ENCODE data around the gene MGAT3.

The MGAT3 gene

GRCh38 chr22:39529487-39529851 lies 72.7 kb downstream of the MGAT3 start:
- POLR2A ChIA-PET = interaction anchor here (1.0 to 1.9 kb wide), 5 partner anchors 9 to 211 kb away, joined by 3 to 17 read pairs (median 6); partner anchors contain the start of gene ATF4
- CTCF ChIA-PET = interaction anchor here (0.7 to 11.8 kb wide), 16 partner anchors 9 to 511 kb away, joined by 3 to 243 read pairs (median 6); partner anchors contain the start of genes ATF4, MIEF1 and TAB1
- DNase-seq = no peak
- Histone ChIP-seq H3K9me3 (ENCODE audit: control extremely low read depth in 1 of 5, control insufficient read depth in 4 of 5, insufficient read depth in 2 of 5, low read depth in 1 of 5, low read length in 4 of 5) (no peaks in the 10 kb centered on the region), H3K4me1 (ENCODE audit: control extremely low read depth in 1 of 4, control insufficient read depth in 4 of 4, insufficient read depth in 4 of 4, low read length in 3 of 4) (peaks cover 12 to 79% (median 75%) of the 10 kb centered on the region in 4 experiments), H3K36me3 (ENCODE audit: control insufficient read depth in 4 of 4, insufficient read depth in 4 of 4, low read length in 3 of 4) (peaks cover 4 to 48% (median 28%) of the 10 kb centered on the region in 4 experiments), H3K4me3 (ENCODE audit: control insufficient read depth in 1 of 7, extremely low read depth in 1 of 7, insufficient read depth in 4 of 7, low read depth in 2 of 7, low read length in 6 of 7) (peak overlapping the region in 1 of 7 experiments; percentile 46), H3K27me3 (replicated peaks in 2 of 5; ENCODE audit: control insufficient read depth in 4 of 5, insufficient read depth in 5 of 5, low read length in 4 of 5) (no peaks in the 10 kb centered on the region), H3K27ac (ENCODE audit: insufficient read depth in 1 of 2, low read depth in 1 of 2, low read length in 2 of 2, poor library complexity in 1 of 2, severe bottlenecking in 2 of 2) (no peak overlapping the region)
- WGBS (ENCODE audit: insufficient coverage) = 75% methylated on average over 17 of the region's 17 CpGs

- CTCF ChIA-PET = interaction anchor here (0.7 to 11.8 kb wide), 15 partner anchors 8 to 514 kb away, joined by 3 to 243 read pairs (median 5); partner anchors contain the start of genes ATF4, MIEF1 and TAB1
Measured at GRCh38 chr22:39530116-39530515, 73.3 kb downstream of the MGAT3 start.

GRCh38 chr22:39530692-39531331 lies 74.0 kb downstream of the MGAT3 start:
- Histone ChIP-seq H3K4me1 (ENCODE audit: control extremely low read depth in 1 of 4, control insufficient read depth in 4 of 4, insufficient read depth in 4 of 4, low read length in 3 of 4) (peaks cover 12 to 77% (median 69%) of the 10 kb centered on the region in 4 experiments), H3K27ac (ENCODE audit: insufficient read depth in 1 of 2, low read depth in 1 of 2, low read length in 2 of 2, poor library complexity in 1 of 2, severe bottlenecking in 2 of 2) (peak overlapping the region in 1 of 2 experiments; percentile 93), H3K36me3 (ENCODE audit: control insufficient read depth in 4 of 4, insufficient read depth in 4 of 4, low read length in 3 of 4) (peaks cover 3 to 37% (median 20%) of the 10 kb centered on the region in 4 experiments), H3K9me3 (ENCODE audit: control extremely low read depth in 1 of 5, control insufficient read depth in 4 of 5, insufficient read depth in 2 of 5, low read depth in 1 of 5, low read length in 4 of 5) (no peaks in the 10 kb centered on the region), H3K27me3 (replicated peaks in 2 of 5; ENCODE audit: control insufficient read depth in 4 of 5, insufficient read depth in 5 of 5, low read length in 4 of 5) (no peaks in the 10 kb centered on the region), H3K4me3 (ENCODE audit: control insufficient read depth in 1 of 7, extremely low read depth in 1 of 7, insufficient read depth in 4 of 7, low read depth in 2 of 7, low read length in 6 of 7) (peak overlapping the region in 3 of 7 experiments; percentile 83 to 96 (median 88))
- peak; percentile 77 to 87 (median 82) for DNase-seq
- 54% methylated on average over 8 of the region's 9 CpGs for WGBS (ENCODE audit: insufficient coverage)
- CTCF ChIA-PET = interaction anchor here (0.7 to 11.8 kb wide), 15 partner anchors 8 to 513 kb away, joined by 3 to 243 read pairs (median 5); partner anchors contain the start of genes ATF4, MIEF1 and TAB1
- POLR2A ChIA-PET = no interaction called here

More at GRCh38 chr22:39530116-39530515, 73.3 kb downstream of the MGAT3 start:
- POLR2A ChIA-PET = interaction anchor here (1.2 to 1.9 kb wide), 4 partner anchors 10 to 211 kb away, joined by 3 to 17 read pairs (median 7); partner anchors contain the start of gene ATF4
- Histone ChIP-seq H3K36me3 (ENCODE audit: control insufficient read depth in 4 of 4, insufficient read depth in 4 of 4, low read length in 3 of 4) (peaks cover 3 to 42% (median 22%) of the 10 kb centered on the region in 4 experiments), H3K4me3 (ENCODE audit: control insufficient read depth in 1 of 7, extremely low read depth in 1 of 7, insufficient read depth in 4 of 7, low read depth in 2 of 7, low read length in 6 of 7) (no peak overlapping the region), H3K27ac (ENCODE audit: insufficient read depth in 1 of 2, low read depth in 1 of 2, low read length in 2 of 2, poor library complexity in 1 of 2, severe bottlenecking in 2 of 2) (peak overlapping the region in 1 of 2 experiments; percentile 16), H3K4me1 (ENCODE audit: control extremely low read depth in 1 of 4, control insufficient read depth in 4 of 4, insufficient read depth in 4 of 4, low read length in 3 of 4) (peaks cover 12 to 79% (median 75%) of the 10 kb centered on the region in 4 experiments), H3K27me3 (replicated peaks in 2 of 5; ENCODE audit: control insufficient read depth in 4 of 5, insufficient read depth in 5 of 5, low read length in 4 of 5) (no peaks in the 10 kb centered on the region), H3K9me3 (ENCODE audit: control extremely low read depth in 1 of 5, control insufficient read depth in 4 of 5, insufficient read depth in 2 of 5, low read depth in 1 of 5, low read length in 4 of 5) (no peaks in the 10 kb centered on the region)
- DNase-seq = no peak
- WGBS (ENCODE audit: insufficient coverage) = 92% methylated on average over 5 of the region's 6 CpGs

- no peaks in the 10 kb centered on the region for H3K9me3 ChIP-seq (ENCODE audit: control extremely low read depth in 1 of 5, control insufficient read depth in 4 of 5, insufficient read depth in 2 of 5, low read depth in 1 of 5, low read length in 4 of 5)
- H3K4me3 ChIP-seq (ENCODE audit: control insufficient read depth in 1 of 7, extremely low read depth in 1 of 7, insufficient read depth in 4 of 7, low read depth in 2 of 7, low read length in 6 of 7) = peak within 1 kb of the TSS; percentile 75 to 96 (median 83)
- WGBS (ENCODE audit: insufficient coverage) = under 1% methylated on average over 58 of the region's 67 CpGs
- peaks cover 3 to 32% (median 19%) of the 10 kb centered on the region in 4 experiments for H3K36me3 ChIP-seq (ENCODE audit: control insufficient read depth in 4 of 4, insufficient read depth in 4 of 4, low read length in 3 of 4)
- peaks cover 0 to under 1% (median 0%) of the 10 kb centered on the region in 5 experiments for H3K27me3 ChIP-seq (replicated peaks in 2 of 5; ENCODE audit: control insufficient read depth in 4 of 5, insufficient read depth in 5 of 5, low read length in 4 of 5)
- peak; percentile 100 for DNase-seq
- H3K4me1 ChIP-seq (ENCODE audit: control extremely low read depth in 1 of 4, control insufficient read depth in 4 of 4, insufficient read depth in 4 of 4, low read length in 3 of 4) = peaks cover 12 to 61% (median 55%) of the 10 kb centered on the region in 4 experiments
- ChIA-PET POLR2A (interaction anchor here (1.0 kb wide), 1 partner anchor 12 kb away, joined by 3 read pairs; the partner anchor contains the start of gene ATF4), CTCF (interaction anchor here (2.1 to 11.8 kb wide), 5 partner anchors 12 to 133 kb away, joined by 5 to 243 read pairs (median 31); partner anchors contain the start of genes ATF4 and TAB1)
- H3K27ac ChIP-seq (ENCODE audit: insufficient read depth in 1 of 2, low read depth in 1 of 2, low read length in 2 of 2, poor library complexity in 1 of 2, severe bottlenecking in 2 of 2) = peak within 1 kb of the TSS; percentile 81 to 93
Measured at GRCh38 chr22:39532215-39533073, 75.6 kb downstream of the MGAT3 start, which contains the start of gene RPS19BP1. Gene RPS19BP1, minus strand, starts transcription at chr22:39532748. Its CDS starts 10 bp downstream, at chr22:39532738.

GRCh38 chr22:39534092-39534506 lies 77.3 kb downstream of the MGAT3 start:
- Histone ChIP-seq H3K27me3 (replicated peaks in 2 of 5; ENCODE audit: control insufficient read depth in 4 of 5, insufficient read depth in 5 of 5, low read length in 4 of 5) (peaks cover 0 to 4% (median 0%) of the 10 kb centered on the region in 5 experiments), H3K4me3 (ENCODE audit: control insufficient read depth in 1 of 7, extremely low read depth in 1 of 7, insufficient read depth in 4 of 7, low read depth in 2 of 7, low read length in 6 of 7) (no peak overlapping the region), H3K36me3 (ENCODE audit: control insufficient read depth in 4 of 4, insufficient read depth in 4 of 4, low read length in 3 of 4) (peaks cover 0 to 15% (median 7%) of the 10 kb centered on the region in 4 experiments), H3K9me3 (ENCODE audit: control extremely low read depth in 1 of 5, control insufficient read depth in 4 of 5, insufficient read depth in 2 of 5, low read depth in 1 of 5, low read length in 4 of 5) (no peaks in the 10 kb centered on the region), H3K27ac (ENCODE audit: insufficient read depth in 1 of 2, low read depth in 1 of 2, low read length in 2 of 2, poor library complexity in 1 of 2, severe bottlenecking in 2 of 2) (no peak overlapping the region), H3K4me1 (ENCODE audit: control extremely low read depth in 1 of 4, control insufficient read depth in 4 of 4, insufficient read depth in 4 of 4, low read length in 3 of 4) (peaks cover 12 to 44% (median 38%) of the 10 kb centered on the region in 4 experiments)
- ChIA-PET POLR2A (interaction anchor here (1.5 kb wide), 1 partner anchor 491 kb away, joined by 4 read pairs; no protein-coding TSS in a partner anchor), CTCF (interaction anchor here (1.0 to 7.7 kb wide), 18 partner anchors 9 to 819 kb away, joined by 3 to 85 read pairs (median 4); no protein-coding TSS in a partner anchor)
- WGBS (ENCODE audit: insufficient coverage) = 89% methylated on average over 11 of the region's 12 CpGs
- no peak for DNase-seq

- POLR2A ChIA-PET = interaction anchor here (0.6 to 1.9 kb wide), 4 partner anchors 82 to 813 kb away, joined by 3 to 5 read pairs (median 4); no protein-coding TSS in a partner anchor
- WGBS (ENCODE audit: insufficient coverage) = 10% methylated on average over 29 of the region's 41 CpGs
- no peak overlapping the region for H3K27ac ChIP-seq (ENCODE audit: insufficient read depth in 1 of 2, low read depth in 1 of 2, low read length in 2 of 2, poor library complexity in 1 of 2, severe bottlenecking in 2 of 2)
Measured at GRCh38 chr22:39534591-39535356, 78.0 kb downstream of the MGAT3 start.

More at GRCh38 chr22:39534591-39535356, 78.0 kb downstream of the MGAT3 start:
- Histone ChIP-seq H3K27me3 (replicated peaks in 2 of 5; ENCODE audit: control insufficient read depth in 4 of 5, insufficient read depth in 5 of 5, low read length in 4 of 5) (peaks cover 0 to 4% (median 0%) of the 10 kb centered on the region in 5 experiments), H3K4me1 (ENCODE audit: control extremely low read depth in 1 of 4, control insufficient read depth in 4 of 4, insufficient read depth in 4 of 4, low read length in 3 of 4) (peaks cover 12 to 38% (median 31%) of the 10 kb centered on the region in 4 experiments), H3K36me3 (ENCODE audit: control insufficient read depth in 4 of 4, insufficient read depth in 4 of 4, low read length in 3 of 4) (peaks cover 0 to 9% (median 6%) of the 10 kb centered on the region in 4 experiments), H3K4me3 (ENCODE audit: control insufficient read depth in 1 of 7, extremely low read depth in 1 of 7, insufficient read depth in 4 of 7, low read depth in 2 of 7, low read length in 6 of 7) (peak overlapping the region in 1 of 7 experiments; percentile 11), H3K9me3 (ENCODE audit: control extremely low read depth in 1 of 5, control insufficient read depth in 4 of 5, insufficient read depth in 2 of 5, low read depth in 1 of 5, low read length in 4 of 5) (no peaks in the 10 kb centered on the region)
- peak; percentile 54 to 75 (median 71) for DNase-seq
- CTCF ChIA-PET = interaction anchor here (1.0 to 7.7 kb wide), 19 partner anchors 8 to 818 kb away, joined by 3 to 85 read pairs (median 4); no protein-coding TSS in a partner anchor
